ENCODE measurements around the gene KCNK15. TPM values are rescaled to one million over a fixed set of nuclear protein-coding genes. Genes with fewer than 3 reads are reported as not detected.

The KCNK15 gene
- total and polyA plus RNA-seq, 3 experiments from 2014 or later: 0.09 to 0.15 TPM; not detected in 1

- Histone ChIP-seq H3K27me3 (ENCODE audit: insufficient read depth, low read length, poor library complexity, severe bottlenecking) (peaks cover 12% of the 10 kb centered on the region), H3K4me1 (ENCODE audit: insufficient read depth, low read length) (peaks cover 4% of the 10 kb centered on the region), H3K36me3 (ENCODE audit: insufficient read depth, low read length) (no peaks in the 10 kb centered on the region), H3K9me3 (ENCODE audit: low read length) (no peaks in the 10 kb centered on the region), H3K4me3 (ENCODE audit: low read length) (no peak overlapping the region), H3K27ac (ENCODE audit: low read depth, low read length) (no peak overlapping the region)
- H3K27me3 Mint-ChIP-seq: peaks cover 36 to 49% of the 10 kb centered on the region in 2 donors
- peaks cover 10 to 24% (median 16%) of the 10 kb centered on the region in 3 donors for H3K4me1 Mint-ChIP-seq
- H3K27ac Mint-ChIP-seq: peak overlapping the region in 1 of 8 donors; percentile 69
- POLR2A ChIA-PET: no interaction called here
- CTCF ChIA-PET: no interaction called here
- no peaks in the 10 kb centered on the region for H3K9me3 Mint-ChIP-seq
- no peak overlapping the region for H3K4me3 Mint-ChIP-seq
- no peak for DNase-seq
- no peaks in the 10 kb centered on the region for H3K36me3 Mint-ChIP-seq
These were observed 2.5 kb upstream of the KCNK15 start for GRCh38 chr20:44743080-44743701.

- CTCF ChIA-PET: no interaction called here
- Mint-ChIP-seq H3K4me3 (peak overlapping the region in 1 of 7 donors; percentile 68), H3K27ac (no peak overlapping the region), H3K4me1 (peaks cover 10 to 17% (median 16%) of the 10 kb centered on the region in 3 donors), H3K9me3 (no peaks in the 10 kb centered on the region), H3K36me3 (no peaks in the 10 kb centered on the region), H3K27me3 (peaks cover 36 to 57% of the 10 kb centered on the region in 2 donors)
- DNase-seq: no peak
- H3K4me1 ChIP-seq (ENCODE audit: insufficient read depth, low read length): peaks cover 4% of the 10 kb centered on the region
- H3K4me3 ChIP-seq (ENCODE audit: low read length): no peak overlapping the region
- H3K27me3 ChIP-seq (ENCODE audit: insufficient read depth, low read length, poor library complexity, severe bottlenecking): peaks cover 12% of the 10 kb centered on the region
- POLR2A ChIA-PET: no interaction called here
- no peaks in the 10 kb centered on the region for H3K36me3 ChIP-seq (ENCODE audit: insufficient read depth, low read length)
- no peak overlapping the region for H3K27ac ChIP-seq (ENCODE audit: low read depth, low read length)
- no peaks in the 10 kb centered on the region for H3K9me3 ChIP-seq (ENCODE audit: low read length)
These were observed 1.6 kb upstream of the KCNK15 start for GRCh38 chr20:44743916-44744655.

GRCh38 chr20:44745122-44745597, 505 bp upstream of the KCNK15 start:
- peaks cover 41 to 65% of the 10 kb centered on the region in 2 donors for H3K27me3 Mint-ChIP-seq
- H3K27ac Mint-ChIP-seq: peak overlapping the region in 1 of 8 donors; percentile 61

GRCh38 chr20:44746367-44747165, 901 bp downstream of the KCNK15 start:
- Histone ChIP-seq H3K27ac (ENCODE audit: low read depth, low read length) (no peak overlapping the region), H3K9me3 (ENCODE audit: low read length) (no peaks in the 10 kb centered on the region), H3K4me1 (ENCODE audit: insufficient read depth, low read length) (peaks cover 4% of the 10 kb centered on the region), H3K36me3 (ENCODE audit: insufficient read depth, low read length) (no peaks in the 10 kb centered on the region), H3K27me3 (ENCODE audit: insufficient read depth, low read length, poor library complexity, severe bottlenecking) (peaks cover 12% of the 10 kb centered on the region), H3K4me3 (ENCODE audit: low read length) (peak overlapping the region; percentile 50)
- POLR2A ChIA-PET: no interaction called here
- no peaks in the 10 kb centered on the region for H3K9me3 Mint-ChIP-seq
- no peaks in the 10 kb centered on the region for H3K36me3 Mint-ChIP-seq
- CTCF ChIA-PET: interaction anchor here (1.2 to 2.3 kb wide), 4 partner anchors 9 to 349 kb away, joined by 3 to 8 read pairs (median 3); no protein-coding TSS in a partner anchor
- DNase-seq: no peak
- H3K27ac Mint-ChIP-seq: peak overlapping the region in 2 of 8 donors; percentile 36 to 71
- H3K27me3 Mint-ChIP-seq: peaks cover 47 to 71% of the 10 kb centered on the region in 2 donors
- H3K4me1 Mint-ChIP-seq: peaks cover 10 to 16% (median 16%) of the 10 kb centered on the region in 3 donors
- peak overlapping the region; percentile 65 to 81 (median 69) for H3K4me3 Mint-ChIP-seq

More at GRCh38 chr20:44745122-44745597, 505 bp upstream of the KCNK15 start:
- POLR2A ChIA-PET: no interaction called here
- no peak overlapping the region for H3K27ac ChIP-seq (ENCODE audit: low read depth, low read length)
- H3K36me3 Mint-ChIP-seq: no peaks in the 10 kb centered on the region
- no peaks in the 10 kb centered on the region for H3K9me3 ChIP-seq (ENCODE audit: low read length)
- DNase-seq: no peak
- H3K4me3 Mint-ChIP-seq: peak overlapping the region; percentile 62 to 78 (median 69)
- peaks cover 10 to 16% (median 16%) of the 10 kb centered on the region in 3 donors for H3K4me1 Mint-ChIP-seq
- peaks cover 4% of the 10 kb centered on the region for H3K4me1 ChIP-seq (ENCODE audit: insufficient read depth, low read length)
- H3K27me3 ChIP-seq (ENCODE audit: insufficient read depth, low read length, poor library complexity, severe bottlenecking): peaks cover 12% of the 10 kb centered on the region
- CTCF ChIA-PET: no interaction called here
- H3K9me3 Mint-ChIP-seq: no peaks in the 10 kb centered on the region
- no peak overlapping the region for H3K4me3 ChIP-seq (ENCODE audit: low read length)
- H3K36me3 ChIP-seq (ENCODE audit: insufficient read depth, low read length): no peaks in the 10 kb centered on the region

- peak overlapping the region; percentile 0 to 81 (median 35) for H3K4me3 Mint-ChIP-seq
- H3K36me3 ChIP-seq (ENCODE audit: insufficient read depth, low read length): no peaks in the 10 kb centered on the region
- peaks cover 4% of the 10 kb centered on the region for H3K4me1 ChIP-seq (ENCODE audit: insufficient read depth, low read length)
- no peak overlapping the region for H3K4me3 ChIP-seq (ENCODE audit: low read length)
- no peaks in the 10 kb centered on the region for H3K9me3 ChIP-seq (ENCODE audit: low read length)
- no peaks in the 10 kb centered on the region for H3K9me3 Mint-ChIP-seq
- peaks cover 47 to 64% of the 10 kb centered on the region in 2 donors for H3K27me3 Mint-ChIP-seq
- no peaks in the 10 kb centered on the region for H3K36me3 Mint-ChIP-seq
- H3K4me1 Mint-ChIP-seq: peaks cover 10 to 16% (median 16%) of the 10 kb centered on the region in 3 donors
- POLR2A ChIA-PET: no interaction called here
- H3K27me3 ChIP-seq (ENCODE audit: insufficient read depth, low read length, poor library complexity, severe bottlenecking): peaks cover 12% of the 10 kb centered on the region
- H3K27ac Mint-ChIP-seq: peak overlapping the region in 1 of 8 donors; percentile 32
- no peak overlapping the region for H3K27ac ChIP-seq (ENCODE audit: low read depth, low read length)
- peak in 3 of 5 donors; percentile 5 to 61 (median 43) for DNase-seq
- CTCF ChIA-PET: interaction anchor here (1.1 to 2.3 kb wide), 8 partner anchors 9 to 348 kb away, joined by 3 to 9 read pairs (median 3); no protein-coding TSS in a partner anchor
These were observed 1.7 kb downstream of the KCNK15 start for GRCh38 chr20:44747166-44748004.

GRCh38 chr20:44748005-44748370, 2.3 kb downstream of the KCNK15 start:
- Mint-ChIP-seq H3K27ac (no peak overlapping the region), H3K9me3 (no peaks in the 10 kb centered on the region), H3K4me1 (peaks cover 10 to 16% (median 16%) of the 10 kb centered on the region in 3 donors), H3K36me3 (no peaks in the 10 kb centered on the region), H3K4me3 (no peak overlapping the region), H3K27me3 (peaks cover 46 to 64% of the 10 kb centered on the region in 2 donors)
- H3K4me1 ChIP-seq (ENCODE audit: insufficient read depth, low read length): peaks cover 4% of the 10 kb centered on the region
- no peak overlapping the region for H3K4me3 ChIP-seq (ENCODE audit: low read length)
- no peak overlapping the region for H3K27ac ChIP-seq (ENCODE audit: low read depth, low read length)
- no peaks in the 10 kb centered on the region for H3K36me3 ChIP-seq (ENCODE audit: insufficient read depth, low read length)
- no peaks in the 10 kb centered on the region for H3K9me3 ChIP-seq (ENCODE audit: low read length)
- ChIA-PET CTCF (interaction anchor here (1.1 to 2.3 kb wide), 7 partner anchors 10 to 347 kb away, joined by 3 to 9 read pairs (median 3); no protein-coding TSS in a partner anchor), POLR2A (no interaction called here)
- DNase-seq: no peak
- H3K27me3 ChIP-seq (ENCODE audit: insufficient read depth, low read length, poor library complexity, severe bottlenecking): peaks cover 12% of the 10 kb centered on the region

- Histone ChIP-seq H3K4me1 (ENCODE audit: insufficient read depth, low read length) (peaks cover 4% of the 10 kb centered on the region), H3K4me3 (ENCODE audit: low read length) (no peak overlapping the region), H3K9me3 (ENCODE audit: low read length) (no peaks in the 10 kb centered on the region), H3K27ac (ENCODE audit: low read depth, low read length) (no peak overlapping the region), H3K36me3 (ENCODE audit: insufficient read depth, low read length) (no peaks in the 10 kb centered on the region), H3K27me3 (ENCODE audit: insufficient read depth, low read length, poor library complexity, severe bottlenecking) (peaks cover 12% of the 10 kb centered on the region)
- H3K27me3 Mint-ChIP-seq: peaks cover 36 to 46% of the 10 kb centered on the region in 2 donors
- H3K4me1 Mint-ChIP-seq: peaks cover 8 to 13% (median 12%) of the 10 kb centered on the region in 3 donors
- H3K36me3 Mint-ChIP-seq: no peaks in the 10 kb centered on the region
- POLR2A ChIA-PET: no interaction called here
- no peak for DNase-seq
- H3K27ac Mint-ChIP-seq: no peak overlapping the region
- no peaks in the 10 kb centered on the region for H3K9me3 Mint-ChIP-seq
- CTCF ChIA-PET: interaction anchor here (0.5 to 1.0 kb wide), 2 partner anchors 121 to 345 kb away, joined by 3 to 4 read pairs; no protein-coding TSS in a partner anchor
- no peak overlapping the region for H3K4me3 Mint-ChIP-seq
These were observed 4.6 kb downstream of the KCNK15 start for GRCh38 chr20:44750081-44750805.
